ENCODE data around the gene SYCN. TPM values are rescaled to one million over a fixed set of nuclear protein-coding genes. Genes with fewer than 3 reads are reported as not detected.

SYCN gene
- total and polyA plus RNA-seq, 2 of the 8 experiments (the other 6 are each of a cell fraction or from before 2014, with no cell fraction given): not detected

- TF ChIP-seq CHD7 (IDR thresholded peaks at IDR 0.05; ENCODE audit: insufficient replicate concordance, low read length) (no peak), HDAC6 (IDR thresholded peaks at IDR 0.05; ENCODE audit: low read depth, low read length) (no peak), CREB1 (IDR thresholded peaks at IDR 0.05) (no peak), POU5F1 (IDR thresholded peaks at IDR 0.05; ENCODE audit: low read depth, low read length) (no peak), CTBP2 (IDR thresholded peaks at IDR 0.05; ENCODE audit: borderline replicate concordance, insufficient read depth, insufficient read length, low read length) (no peak), CHD1 (IDR thresholded peaks at IDR 0.05; ENCODE audit: low read depth, low read length) (no peak), CBX8 (IDR thresholded peaks at IDR 0.05; ENCODE audit: borderline replicate concordance, low read depth, low read length) (no peak), JUN (IDR thresholded peaks at IDR 0.05; ENCODE audit: low read depth, low read length) (no peak), EP300 (IDR thresholded peaks at IDR 0.05; ENCODE audit: borderline replicate concordance in 1 of 2, low read depth in 2 of 2, low read length in 2 of 2) (no peak), RXRA (IDR thresholded peaks at IDR 0.05; ENCODE audit: insufficient read depth, low read depth, low read length) (no peak), SRF (IDR thresholded peaks at IDR 0.05; ENCODE audit: low read depth, low read length) (no peak)
Measured at GRCh38 chr19:39157275-39157996, 46.6 kb downstream of the SYCN start (continued).

Data from H1 (cell line).